Adrenal gland (tissue), 12 donors: ENCODE measurements around the gene LMX1B. TPM values are rescaled to one million over a fixed set of nuclear protein-coding genes. Genes with fewer than 3 reads are reported as not detected.

Source experiments
- DNase-seq, 7 donors: peaks; one replicate each; pipeline ENCODE4 v3.0.0-alpha.2; 2019 to 2020
- H3K27ac ChIP-seq, 5 donors: fragments of 200-600 bp; sonication (generic) in 4 of 5; 1 replicate in 3 of 5; 2 replicates in 2 of 5; pipeline versions ENCODE4 v1.5.1 to v1.8.0; 2016 to 2020; ENCODE audit warnings: mild to moderate bottlenecking in 1 of 5
- H3K27me3 ChIP-seq: fragments of 200-600 bp; 2 replicates; pipeline ENCODE4 v1.8.0; 2021
- H3K36me3 ChIP-seq, 2 donors: fragments of 200-600 bp; replicated peaks in 1 of 2; 1 replicate in 1 of 2; 2 replicates in 1 of 2; pipeline versions ENCODE4 v1.5.1 to v1.8.0; 2018 to 2022
- H3K4me1 ChIP-seq, 2 donors: fragments of 200-600 bp; replicated peaks in 1 of 2; 1 replicate in 1 of 2; 2 replicates in 1 of 2; pipeline versions ENCODE4 v1.5.1 to v1.8.0; 2018 to 2021
- H3K4me3 ChIP-seq, 4 donors: fragments of 200-600 bp; sonication (generic) in 3 of 4; one replicate each; pipeline ENCODE4 v1.5.1; 2016 to 2018
- H3K9me3 ChIP-seq, 3 donors: fragments of 200-600 bp; sonication (generic) in 1 of 3; replicated peaks in 1 of 3; 1 replicate in 2 of 3; 2 replicates in 1 of 3; pipeline versions ENCODE4 v1.5.1 to v1.8.0; 2016 to 2021
- CTCF ChIP-seq, 6 experiments: fragments of 450-650 bp in 4 of 6; fragments of 200-600 bp in 2 of 6; sonication (generic) in 1 of 6; IDR thresholded peaks; 1 replicate in 5 of 6; 2 replicates in 1 of 6; pipeline versions ENCODE4 v1.5.1 to v1.8.0; 2016 to 2021; ENCODE audit warnings: antibody characterized with exemption in 6 of 6, mild to moderate bottlenecking in 2 of 6, moderate library complexity in 1 of 6
- POLR2A ChIP-seq, 2 donors: fragments of 450-650 bp; IDR thresholded peaks; one replicate each; pipeline ENCODE4 v1.6.1; 2017; ENCODE audit warnings: antibody characterized with exemption in 2 of 2, mild to moderate bottlenecking in 2 of 2, moderate library complexity in 1 of 2
- WGBS, 4 donors: extraction: QIAGEN DNeasy Blood & Tissue Kit in 2 of 4; methylation state at CpG; one replicate each; pipeline versions ENCODE4 v1.1.5 to v1.1.7; 2013 to 2017; 5-methylcytosine and 5-hydroxymethylcytosine counted together
- intact Hi-C, 2 donors: fragments of 100-400 bp; cut with DNase I; formaldehyde crosslinking; loops; one replicate each; pipeline versions ENCODE4 v1.14.1 to v1.15.0; 2022 to 2023
- polyA plus RNA-seq, 3 donors: library from polyadenylated mRNA; stranded (reverse); fragments of 200-250 nt in 2 of 3; fragments of 350-450 nt in 1 of 3; fragmentation: Illumina TruSeq in 1 of 3; extraction: RNeasy Lipid Tissue Mini Kit (QIAGEN cat#74804) in 1 of 3; gene quantifications; one replicate each; pipeline ENCODE4 v1.2.3, GENCODE V29; 2013 to 2014
- total RNA-seq, 9 donors: library from RNA; depleted of rRNA in 4 of 9; stranded (reverse); fragments of >200 nt in 4 of 9; fragments of 120-200 nt in 1 of 9; fragmentation: NEBNext Ultra II Directional in 1 of 9; extraction: Animal tissue kit (Norgen Biotek cat#: 25700) in 1 of 9; gene quantifications; one replicate each; pipeline versions ENCODE4 v1.1.0 to v1.2.4, GENCODE V29; 2013 to 2023
- donor health status: healthy with polysubstance abuse.
- donor health status: Bipolar disorder and iron deficiency.
- donor health status: DM: yes; HTN: yes; CAD: no.
- donor health status: DM: no; HTN: no; CAD: no.
- donor health status: DM: no; HTN: no; CAD: no.
- donor health status: DM: yes; HTN: yes; CAD: no.

The LMX1B gene
- total and polyA plus RNA-seq, 12 donors: under 0.01 to 0.07 TPM; not detected in 10

DNA sequence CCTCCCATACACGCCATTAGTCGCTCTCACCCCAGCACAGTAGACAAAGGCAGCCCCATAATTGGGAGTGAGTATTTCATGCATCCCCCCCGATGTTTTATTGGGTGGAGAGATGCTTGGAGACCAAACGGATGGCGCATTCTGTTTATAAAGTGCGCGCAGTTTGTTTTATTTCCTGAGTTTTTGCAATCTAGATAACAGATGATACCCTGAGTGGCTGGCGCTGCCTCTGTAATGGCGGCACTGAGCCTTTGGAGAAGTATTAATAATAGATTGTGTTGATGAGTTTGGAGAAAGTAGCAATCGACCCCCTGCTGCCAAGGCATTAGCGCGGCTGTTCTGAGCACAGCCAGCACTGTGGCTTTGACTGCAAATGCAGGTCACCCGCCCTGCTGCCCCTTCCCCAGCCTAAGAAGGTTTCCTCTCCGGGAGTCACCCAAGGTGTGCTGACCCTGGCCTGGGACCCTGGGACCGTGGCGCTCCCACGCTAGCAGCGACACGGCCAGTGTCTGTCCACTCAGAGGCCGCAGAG is 74.3 kb downstream of the LMX1B start:
- whole genome bisulfite sequencing, 4 donors: 76 to 94% (median 77%) methylated on average over 7 to 20 of the region's 20 CpGs
- Histone ChIP-seq H3K27me3 (peaks cover 55% of the 10 kb centered on the region), H3K9me3 (no peaks in the 10 kb centered on the region), H3K4me3 (no peak overlapping the region), H3K4me1 (no peaks in the 10 kb centered on the region), H3K27ac (no peak overlapping the region), H3K36me3 (no peaks in the 10 kb centered on the region)
- no peak for DNase-seq
- intact Hi-C loops: no loop called here
- TF ChIP-seq CTCF (IDR thresholded peaks at IDR 0.05) (no peak), POLR2A (IDR thresholded peaks at IDR 0.05) (no peak)

DNA sequence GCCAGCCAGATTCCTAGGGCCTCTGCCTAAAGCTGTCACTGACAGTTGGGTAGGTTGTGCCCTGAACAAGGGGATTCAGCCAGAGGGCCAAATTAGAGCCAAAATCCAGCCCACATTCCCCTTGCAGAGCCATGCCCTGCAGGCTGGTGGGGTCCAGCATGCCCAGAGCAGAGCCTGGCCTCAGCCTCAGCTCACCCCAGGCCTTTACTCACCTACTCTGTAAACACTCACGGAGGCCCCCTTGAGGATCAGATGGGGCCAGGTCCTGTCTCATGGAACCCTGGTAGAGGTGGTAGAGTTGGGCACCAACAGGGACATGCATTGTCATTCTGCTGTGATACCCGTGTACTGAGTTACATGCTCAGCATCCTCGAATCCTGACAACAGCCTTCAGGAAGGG is 74.9 kb downstream of the LMX1B start:
- 65 to 83% (median 77%) methylated on average over 2 to 3 of the region's 3 CpGs for WGBS, 4 donors
- no peaks in the 10 kb centered on the region for H3K4me1 ChIP-seq
- no peaks in the 10 kb centered on the region for H3K36me3 ChIP-seq
- no peak for DNase-seq
- H3K4me3 ChIP-seq: no peak overlapping the region
- no peak overlapping the region for H3K27ac ChIP-seq
- intact Hi-C loops: no loop called here
- TF ChIP-seq POLR2A (IDR thresholded peaks at IDR 0.05): no peak
- no peak for TF ChIP-seq CTCF (IDR thresholded peaks at IDR 0.05)
- H3K9me3 ChIP-seq: no peaks in the 10 kb centered on the region
- peaks cover 49% of the 10 kb centered on the region for H3K27me3 ChIP-seq

GRCh38 chr9:126689027-126689825 is 75.5 kb downstream of the LMX1B start:
- H3K27me3 ChIP-seq: peaks cover 43% of the 10 kb centered on the region
- intact Hi-C loops: no loop called here
- 53 to 59% (median 58%) methylated on average over 14 to 24 of the region's 24 CpGs for WGBS, 4 donors

More at GRCh38 chr9:126689027-126689825, 75.5 kb downstream of the LMX1B start:
- Histone ChIP-seq H3K4me3 (no peak overlapping the region), H3K4me1 (no peaks in the 10 kb centered on the region), H3K27ac (no peak overlapping the region), H3K36me3 (no peaks in the 10 kb centered on the region), H3K9me3 (no peaks in the 10 kb centered on the region)
- TF ChIP-seq POLR2A (IDR thresholded peaks at IDR 0.05): no peak
- TF ChIP-seq CTCF (IDR thresholded peaks at IDR 0.05): no peak
- no peak for DNase-seq
